GM23248 (cell line): ENCODE results near the gene CD274.

Experiments
- EZH2 ChIP-seq: fragments of 200-600 bp; sonication (generic); IDR thresholded peaks from 2 replicates; pipeline ENCODE4 v1.6.1; 2018; ENCODE audit warnings: antibody characterized with exemption, mild to moderate bottlenecking; ENCODE audit not compliant: insufficient read depth, poor library complexity, severe bottlenecking
- EZH2phosphoT487 ChIP-seq: fragments of 200-600 bp; sonication (generic); IDR thresholded peaks from 2 replicates; pipeline ENCODE4 v1.6.1; 2018; ENCODE audit warnings: antibody characterized with exemption, moderate library complexity, mild to moderate bottlenecking, low read depth; ENCODE audit not compliant: insufficient read depth

- TF ChIP-seq EZH2phosphoT487 = no peak
- no peak for TF ChIP-seq EZH2
These were observed 2.7 kb downstream of the CD274 start for GRCh38 chr9:5453004-5453403.
